SKM-1 (cell line): ENCODE measurements around the gene PIP5K1B.
"Not testable (repeated sequence)": the region's sequence is repeated elsewhere in the genome, so short reads cannot be mapped to it uniquely, and the experiment has no call there.

Experiments
- DNase-seq: peaks from one replicate; lab custom pipeline; 2025; ENCODE audit not compliant: unreplicated experiment; lab: John Stamatoyannopoulos, UW

Gene PIP5K1B

GRCh38 chr9:68704814-68705530 is at the start of gene PIP5K1B:
Gene PIP5K1B, plus strand, starts transcription at chr9:68705240. Its CDS starts 117,375 bp downstream, at chr9:68822615.
- DNase-seq = peak; percentile 21

- no peak for DNase-seq
Observed at GRCh38 chr9:68664036-68664435, 41.0 kb upstream of the PIP5K1B start.

- no peak for DNase-seq
Observed at GRCh38 chr9:68668127-68668526, 36.9 kb upstream of the PIP5K1B start.

- DNase-seq = no peak
Observed at GRCh38 chr9:68669218-68669617, 35.8 kb upstream of the PIP5K1B start.

GRCh38 chr9:68672215-68672614 is 32.8 kb upstream of the PIP5K1B start:
- no peak for DNase-seq

- no peak for DNase-seq
Observed at GRCh38 chr9:68672625-68673024, 32.4 kb upstream of the PIP5K1B start.

GRCh38 chr9:68678430-68678829 is 26.6 kb upstream of the PIP5K1B start:
- no peak for DNase-seq

GRCh38 chr9:68683433-68683832 is 21.6 kb upstream of the PIP5K1B start:
- DNase-seq = no peak

GRCh38 chr9:68685213-68685612 is 19.8 kb upstream of the PIP5K1B start:
- no peak for DNase-seq

- no peak for DNase-seq
Observed at GRCh38 chr9:68685770-68686169, 19.3 kb upstream of the PIP5K1B start.

- DNase-seq = no peak
Observed at GRCh38 chr9:68690088-68690487, 15.0 kb upstream of the PIP5K1B start.

- no peak for DNase-seq
Observed at GRCh38 chr9:68692519-68692918, 12.5 kb upstream of the PIP5K1B start.

GRCh38 chr9:68694125-68694524 is 10.9 kb upstream of the PIP5K1B start:
- no peak for DNase-seq

GRCh38 chr9:68697851-68698250 is 7.2 kb upstream of the PIP5K1B start:
- no peak for DNase-seq

- no peak for DNase-seq
Observed at GRCh38 chr9:68698943-68699509, 6.0 kb upstream of the PIP5K1B start.

GRCh38 chr9:68699625-68700024 is 5.4 kb upstream of the PIP5K1B start:
- DNase-seq = not testable (repeated sequence)

GRCh38 chr9:68702493-68702892 is 2.5 kb upstream of the PIP5K1B start:
- DNase-seq = no peak

- DNase-seq = no peak
Observed at GRCh38 chr9:68703672-68704071, 1.4 kb upstream of the PIP5K1B start.

GRCh38 chr9:68704498-68704813 is 584 bp upstream of the PIP5K1B start:
- DNase-seq = no peak

GRCh38 chr9:68705531-68706362 is 707 bp downstream of the PIP5K1B start:
- DNase-seq = no peak

GRCh38 chr9:68706363-68707201 is 1.5 kb downstream of the PIP5K1B start:
- DNase-seq = no peak
